Breast epithelium (tissue), 4 donors: Measurements from ENCODE around the gene LYPD6B. TPM values are rescaled to one million over a fixed set of nuclear protein-coding genes. Genes with fewer than 3 reads are reported as not detected.

Experiments used
- DNase-seq, 2 donors: peaks; one replicate each; pipeline ENCODE4 v3.0.0-alpha.2; 2019; ENCODE audit warnings: low spot score in 2 of 2
- H3K27ac ChIP-seq, 2 donors: fragments of 200-600 bp; sonication (generic) in 1 of 2; one replicate each; pipeline ENCODE4 v1.5.1; 2016 to 2019; ENCODE audit warnings: mild to moderate bottlenecking in 1 of 2
- H3K27me3 ChIP-seq, 2 donors: fragments of 200-600 bp; sonication (generic) in 1 of 2; one replicate each; pipeline versions ENCODE4 v1.5.1 to v1.6.0; 2017 to 2019; ENCODE audit warnings: control low read depth in 1 of 2, mild to moderate bottlenecking in 1 of 2
- H3K36me3 ChIP-seq: fragments of 200-600 bp; one replicate; pipeline ENCODE4 v1.5.1; 2019
- H3K4me1 ChIP-seq, 2 donors: fragments of 200-600 bp; sonication (generic); one replicate each; pipeline ENCODE4 v1.5.1; 2016 to 2019; ENCODE audit warnings: control low read depth in 1 of 2
- H3K4me3 ChIP-seq, 3 donors: fragments of 200-600 bp; sonication (generic); 1 replicate in 2 of 3; 2 replicates in 1 of 3; pipeline ENCODE4 v1.5.1; 2016 to 2019; ENCODE audit warnings: mild to moderate bottlenecking in 3 of 3, moderate library complexity in 2 of 3
- H3K9me3 ChIP-seq, 2 donors: fragments of 200-600 bp; sonication (generic) in 1 of 2; one replicate each; pipeline ENCODE4 v1.5.1; 2016 to 2019; ENCODE audit warnings: control low read depth in 1 of 2
- POLR2A ChIP-seq: fragments of 450-650 bp; IDR thresholded peaks from one replicate; pipeline ENCODE4 v1.6.1; 2016; ENCODE audit warnings: antibody characterized with exemption, mild to moderate bottlenecking, moderate library complexity
- POLR2AphosphoS5 ChIP-seq, 3 donors: sonication (generic); formaldehyde crosslinking; IDR thresholded peaks; one replicate each; pipeline ENCODE4 v1.6.1; 2017; ENCODE audit warnings: antibody characterized with exemption in 3 of 3
- intact Hi-C: fragments of 100-400 bp; cut with DNase I; formaldehyde crosslinking; loops from one replicate; pipeline ENCODE4 v1.15.1; 2023; ENCODE audit warnings: low total_unique reads
- total RNA-seq, 3 donors: library from RNA; depleted of rRNA; stranded (reverse); fragments of >200 nt; gene quantifications; one replicate each; pipeline ENCODE4 v1.1.0, GENCODE V29; 2016
- TF ChIP-seq, protein P1 (sequence below), 3 donors: fragments of 450-650 bp; IDR thresholded peaks; one replicate each; pipeline ENCODE4 v1.5.1; 2016 to 2017; ENCODE audit warnings: antibody characterized with exemption in 3 of 3, mild to moderate bottlenecking in 3 of 3, moderate library complexity in 3 of 3

Gene LYPD6B
- total RNA-seq, 3 donors from 2014 or later, result 0.32 to 41.4 (median 21.0) TPM

DNA sequence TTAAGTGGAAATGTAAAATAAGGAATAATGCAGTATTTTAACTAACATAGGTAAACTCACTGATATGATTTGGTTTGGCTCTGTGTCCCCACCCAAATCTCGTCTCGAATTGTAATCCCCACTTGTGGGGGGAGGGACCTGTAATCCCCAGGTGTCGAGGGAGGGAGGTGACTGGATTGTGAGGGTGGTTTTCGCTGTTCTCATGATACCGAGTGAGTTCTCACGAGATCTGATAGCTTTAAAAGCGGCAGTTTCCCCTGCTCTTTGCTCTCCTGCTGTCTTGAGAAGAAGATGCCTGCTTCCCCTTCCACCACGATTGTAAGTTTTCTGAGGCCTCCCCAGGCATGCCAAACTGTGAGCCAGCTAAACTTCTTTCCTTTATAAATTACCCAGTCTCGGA, 182.5 kb downstream of the LYPD6B start:
- intact Hi-C loops, result no loop called here
- no peak for DNase-seq
- H3K36me3 ChIP-seq, result no peaks in the 10 kb centered on the region
- TF ChIP-seq POLR2AphosphoS5 (IDR thresholded peaks at IDR 0.05) (no peak), POLR2A (no peak)
- TF ChIP-seq, protein P1, sequence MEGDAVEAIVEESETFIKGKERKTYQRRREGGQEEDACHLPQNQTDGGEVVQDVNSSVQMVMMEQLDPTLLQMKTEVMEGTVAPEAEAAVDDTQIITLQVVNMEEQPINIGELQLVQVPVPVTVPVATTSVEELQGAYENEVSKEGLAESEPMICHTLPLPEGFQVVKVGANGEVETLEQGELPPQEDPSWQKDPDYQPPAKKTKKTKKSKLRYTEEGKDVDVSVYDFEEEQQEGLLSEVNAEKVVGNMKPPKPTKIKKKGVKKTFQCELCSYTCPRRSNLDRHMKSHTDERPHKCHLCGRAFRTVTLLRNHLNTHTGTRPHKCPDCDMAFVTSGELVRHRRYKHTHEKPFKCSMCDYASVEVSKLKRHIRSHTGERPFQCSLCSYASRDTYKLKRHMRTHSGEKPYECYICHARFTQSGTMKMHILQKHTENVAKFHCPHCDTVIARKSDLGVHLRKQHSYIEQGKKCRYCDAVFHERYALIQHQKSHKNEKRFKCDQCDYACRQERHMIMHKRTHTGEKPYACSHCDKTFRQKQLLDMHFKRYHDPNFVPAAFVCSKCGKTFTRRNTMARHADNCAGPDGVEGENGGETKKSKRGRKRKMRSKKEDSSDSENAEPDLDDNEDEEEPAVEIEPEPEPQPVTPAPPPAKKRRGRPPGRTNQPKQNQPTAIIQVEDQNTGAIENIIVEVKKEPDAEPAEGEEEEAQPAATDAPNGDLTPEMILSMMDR (IDR thresholded peaks at IDR 0.05), result no peak
- no peak overlapping the region for H3K4me3 ChIP-seq
- H3K9me3 ChIP-seq, result no peaks in the 10 kb centered on the region
- H3K4me1 ChIP-seq, result no peaks in the 10 kb centered on the region
- H3K27ac ChIP-seq, result no peak overlapping the region
- H3K27me3 ChIP-seq, result no peaks in the 10 kb centered on the region

DNA sequence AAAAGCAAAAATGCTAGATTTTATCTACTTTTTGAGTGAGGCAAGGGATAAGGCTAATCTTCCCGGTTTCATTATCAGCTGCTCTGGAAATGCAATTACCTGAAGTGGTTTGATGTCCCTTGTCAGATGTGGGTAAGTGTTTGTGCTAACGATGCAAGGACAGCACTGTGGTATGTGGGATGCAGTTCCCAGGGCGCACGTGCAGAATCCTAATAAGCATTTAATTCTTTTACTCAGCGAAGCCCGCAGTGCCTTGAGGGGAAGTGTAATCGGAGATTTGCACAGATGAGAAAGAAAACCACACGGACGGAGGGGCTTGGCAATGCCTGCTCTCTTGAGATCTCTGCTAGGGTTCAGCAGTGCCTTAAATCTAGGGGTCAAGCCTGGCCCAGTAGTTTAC, 183.4 kb downstream of the LYPD6B start:
- TF ChIP-seq POLR2AphosphoS5 (IDR thresholded peaks at IDR 0.05) (no peak), POLR2A (no peak)
- TF ChIP-seq, protein P1 (IDR thresholded peaks at IDR 0.05), result no peak
- H3K27ac ChIP-seq, result no peak overlapping the region
- no peaks in the 10 kb centered on the region for H3K36me3 ChIP-seq
- no peak overlapping the region for H3K4me3 ChIP-seq
- no peaks in the 10 kb centered on the region for H3K9me3 ChIP-seq
- no peak for DNase-seq
- no peaks in the 10 kb centered on the region for H3K27me3 ChIP-seq
- no peaks in the 10 kb centered on the region for H3K4me1 ChIP-seq
- intact Hi-C loops, result no loop called here

DNA sequence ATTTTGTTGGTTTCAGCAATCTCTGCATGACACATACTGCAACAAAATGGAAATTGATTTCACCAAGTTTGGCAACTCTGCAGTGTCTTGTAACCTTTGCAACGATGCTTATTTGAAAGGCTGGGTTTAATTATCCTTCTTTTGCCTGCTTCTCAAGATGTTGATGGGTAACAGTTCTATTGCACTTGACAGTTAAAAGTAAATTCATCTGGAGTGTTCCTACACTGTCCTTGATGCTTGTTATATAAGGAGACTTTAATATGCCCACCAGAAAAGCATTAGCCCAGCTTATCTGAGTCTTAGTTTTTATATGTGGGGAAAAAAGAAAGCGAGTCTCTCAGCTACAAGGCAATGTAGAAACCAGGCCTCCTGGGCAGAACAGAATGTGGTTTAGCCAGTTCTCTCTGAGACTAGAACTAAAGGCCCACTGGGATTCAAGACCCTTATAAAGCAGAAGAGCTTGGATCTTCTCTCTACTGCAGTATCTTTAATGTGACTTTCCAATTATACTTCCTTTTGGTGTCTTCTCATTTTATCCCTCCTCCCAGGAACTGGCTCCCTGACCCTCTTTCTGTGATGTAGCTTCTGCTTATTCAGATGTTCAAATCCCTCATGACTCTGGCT, 185.1 kb downstream of the LYPD6B start:
- H3K9me3 ChIP-seq, result no peaks in the 10 kb centered on the region
- no peak overlapping the region for H3K4me3 ChIP-seq
- no peaks in the 10 kb centered on the region for H3K27me3 ChIP-seq
- H3K4me1 ChIP-seq, result no peaks in the 10 kb centered on the region
- H3K36me3 ChIP-seq, result no peaks in the 10 kb centered on the region
- no peak overlapping the region for H3K27ac ChIP-seq
- DNase-seq, result no peak
- intact Hi-C loops, result no loop called here
- TF ChIP-seq POLR2A (no peak), POLR2AphosphoS5 (IDR thresholded peaks at IDR 0.05) (no peak)
- TF ChIP-seq, protein P1 (IDR thresholded peaks at IDR 0.05), result no peak

DNA sequence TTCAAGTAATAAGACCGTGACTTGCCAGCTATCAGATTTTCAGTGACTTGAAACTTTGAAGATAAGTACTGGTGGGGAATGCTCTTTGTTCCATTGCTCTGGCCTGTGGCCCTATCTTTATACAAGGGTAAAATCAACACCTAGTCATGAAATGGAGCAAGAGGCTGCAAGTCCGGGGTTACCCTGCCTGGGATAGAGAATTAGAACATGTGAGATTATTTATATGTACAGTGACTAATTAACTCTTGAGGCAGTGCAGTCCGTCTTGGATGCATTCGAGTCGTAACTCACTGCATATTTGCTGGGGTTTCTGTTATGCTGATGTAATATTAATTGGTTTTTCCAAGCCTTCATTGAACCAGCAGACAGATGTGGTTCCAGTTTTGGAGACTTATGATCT, 186.0 kb downstream of the LYPD6B start:
- Histone ChIP-seq H3K36me3 (no peaks in the 10 kb centered on the region), H3K27me3 (no peaks in the 10 kb centered on the region), H3K4me3 (no peak overlapping the region), H3K4me1 (no peaks in the 10 kb centered on the region), H3K9me3 (no peaks in the 10 kb centered on the region), H3K27ac (no peak overlapping the region)
- DNase-seq, result no peak
- TF ChIP-seq, protein P1 (IDR thresholded peaks at IDR 0.05), result no peak
- TF ChIP-seq POLR2AphosphoS5 (IDR thresholded peaks at IDR 0.05) (no peak), POLR2A (no peak)
- intact Hi-C loops, result no loop called here

DNA sequence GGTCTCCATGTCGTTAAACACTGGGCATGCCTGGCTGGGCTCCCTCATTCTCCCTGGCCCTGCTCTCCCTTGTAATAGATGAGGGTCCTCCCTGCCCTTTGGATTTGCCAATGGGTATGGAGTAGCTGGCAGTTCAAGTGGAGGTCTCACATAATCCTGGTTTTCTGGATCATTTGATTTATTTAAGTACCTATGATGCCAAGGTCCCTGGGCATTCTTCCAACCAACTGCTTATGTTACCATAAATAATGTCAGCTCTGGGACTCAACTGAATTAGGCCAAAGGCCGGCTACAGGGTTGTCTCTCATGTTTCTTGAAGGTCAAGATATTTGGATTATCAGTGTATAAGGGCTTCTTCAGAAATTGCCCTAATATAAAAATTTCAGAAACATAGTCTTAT, 186.9 kb downstream of the LYPD6B start:
- intact Hi-C loops, result no loop called here
- Histone ChIP-seq H3K9me3 (no peaks in the 10 kb centered on the region), H3K4me3 (no peak overlapping the region), H3K27me3 (no peaks in the 10 kb centered on the region), H3K27ac (no peak overlapping the region), H3K36me3 (no peaks in the 10 kb centered on the region), H3K4me1 (no peaks in the 10 kb centered on the region)
- TF ChIP-seq POLR2AphosphoS5 (IDR thresholded peaks at IDR 0.05), result no peak
- no peak for DNase-seq

DNA sequence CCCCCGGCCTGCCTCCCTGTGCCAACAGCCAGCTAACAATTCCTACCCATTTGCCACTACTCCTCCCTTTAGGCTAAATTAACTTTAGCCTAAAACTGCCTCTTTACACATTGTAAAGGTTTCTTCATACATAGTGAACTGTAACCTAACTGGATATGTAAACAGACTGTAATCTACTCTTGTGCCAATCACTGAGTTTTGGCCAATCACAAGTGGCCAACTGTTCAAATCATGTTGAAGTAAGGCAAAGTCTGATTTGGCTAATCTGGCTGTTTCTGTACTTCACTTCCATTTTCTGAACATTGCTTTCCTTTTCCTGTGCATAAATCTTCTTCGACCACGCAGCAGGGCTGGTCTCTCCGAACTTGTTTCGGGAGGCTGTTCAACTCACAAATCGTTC, 188.3 kb downstream of the LYPD6B start:
- no peaks in the 10 kb centered on the region for H3K27me3 ChIP-seq
- no peak overlapping the region for H3K4me3 ChIP-seq
- no peaks in the 10 kb centered on the region for H3K4me1 ChIP-seq
- H3K27ac ChIP-seq, result no peak overlapping the region
- DNase-seq, result no peak
- no peaks in the 10 kb centered on the region for H3K36me3 ChIP-seq
- TF ChIP-seq, protein P1 (IDR thresholded peaks at IDR 0.05), result no peak
- TF ChIP-seq POLR2AphosphoS5 (IDR thresholded peaks at IDR 0.05), result no peak
- no peak for TF ChIP-seq POLR2A
- intact Hi-C loops, result no loop called here
- H3K9me3 ChIP-seq, result no peaks in the 10 kb centered on the region
